Spleen (tissue), 7 donors: Measurements from ENCODE around the gene NPHP4.

ENCODE experiments used
- POLR2A ChIP-seq, 3 donors: fragments of 450-650 bp; IDR thresholded peaks; one replicate each; pipeline ENCODE4 v1.5.1; 2017; ENCODE audit warnings: antibody characterized with exemption in 3 of 3, mild to moderate bottlenecking in 1 of 3
- POLR2AphosphoS5 ChIP-seq, 3 donors: sonication (generic); formaldehyde crosslinking; IDR thresholded peaks; one replicate each; pipeline ENCODE4 v1.5.1; 2017; ENCODE audit warnings: antibody characterized with exemption in 3 of 3
- TF ChIP-seq, protein P1 (sequence below), 11 experiments: fragments of 200-600 bp in 7 of 11; fragments of 450-650 bp in 4 of 11; sonication (generic) in 4 of 11; IDR thresholded peaks in 8 of 11; conservative IDR thresholded peaks in 3 of 11; 1 replicate in 7 of 11; 2 replicates in 4 of 11; pipeline versions ENCODE4 v1.4.0 to v1.8.0; 2016 to 2021; ENCODE audit warnings: antibody characterized with exemption in 11 of 11, inconsistent platforms in 4 of 11, mild to moderate bottlenecking in 1 of 11
- donor health status: DM: no; HTN: no; CAD: no; lungs with moderate emphysema.
- donor health status: DM: no; HTN: no; CAD: no.
- donor health status: DM: no; HTN: no; CAD: no.

DNA sequence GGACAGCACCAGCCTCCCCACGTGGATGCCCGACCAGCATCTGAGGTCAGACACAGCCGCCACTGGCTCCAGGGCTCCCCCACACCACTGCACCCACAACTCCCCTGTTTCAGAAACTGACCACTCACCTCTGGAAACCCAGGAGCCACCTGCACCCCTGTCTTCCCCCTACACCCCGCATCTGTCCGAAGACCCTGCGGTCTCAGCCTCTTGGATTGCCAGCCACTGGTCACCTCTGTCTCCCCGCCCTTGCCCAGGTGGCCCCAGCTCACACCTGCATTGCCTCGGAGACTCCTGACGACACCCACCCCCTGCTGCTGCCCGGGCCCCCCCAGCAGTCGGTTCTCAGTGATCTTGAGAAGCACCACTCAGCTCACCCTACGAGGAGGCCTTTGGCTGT, 21.3 kb upstream of the NPHP4 start:
- TF ChIP-seq, protein P1, sequence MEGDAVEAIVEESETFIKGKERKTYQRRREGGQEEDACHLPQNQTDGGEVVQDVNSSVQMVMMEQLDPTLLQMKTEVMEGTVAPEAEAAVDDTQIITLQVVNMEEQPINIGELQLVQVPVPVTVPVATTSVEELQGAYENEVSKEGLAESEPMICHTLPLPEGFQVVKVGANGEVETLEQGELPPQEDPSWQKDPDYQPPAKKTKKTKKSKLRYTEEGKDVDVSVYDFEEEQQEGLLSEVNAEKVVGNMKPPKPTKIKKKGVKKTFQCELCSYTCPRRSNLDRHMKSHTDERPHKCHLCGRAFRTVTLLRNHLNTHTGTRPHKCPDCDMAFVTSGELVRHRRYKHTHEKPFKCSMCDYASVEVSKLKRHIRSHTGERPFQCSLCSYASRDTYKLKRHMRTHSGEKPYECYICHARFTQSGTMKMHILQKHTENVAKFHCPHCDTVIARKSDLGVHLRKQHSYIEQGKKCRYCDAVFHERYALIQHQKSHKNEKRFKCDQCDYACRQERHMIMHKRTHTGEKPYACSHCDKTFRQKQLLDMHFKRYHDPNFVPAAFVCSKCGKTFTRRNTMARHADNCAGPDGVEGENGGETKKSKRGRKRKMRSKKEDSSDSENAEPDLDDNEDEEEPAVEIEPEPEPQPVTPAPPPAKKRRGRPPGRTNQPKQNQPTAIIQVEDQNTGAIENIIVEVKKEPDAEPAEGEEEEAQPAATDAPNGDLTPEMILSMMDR (IDR thresholded peaks at IDR 0.05 in 8 of 11, conservative IDR thresholded peaks at IDR 0.05 in 3 of 11), result no peak
- TF ChIP-seq POLR2AphosphoS5 (IDR thresholded peaks at IDR 0.05) (no peak), POLR2A (IDR thresholded peaks at IDR 0.05) (no peak)
